HG02759 (cell line): ENCODE measurements around the gene PTGDR.

Experiments
- ATAC-seq: cut with Tn5 transposase; IDR thresholded peaks from one replicate; pipeline ENCODE4 v1.9.1; 2021; ENCODE audit warnings: mild to moderate bottlenecking, moderate library complexity; ENCODE audit not compliant: unreplicated experiment

Gene PTGDR, protein sequence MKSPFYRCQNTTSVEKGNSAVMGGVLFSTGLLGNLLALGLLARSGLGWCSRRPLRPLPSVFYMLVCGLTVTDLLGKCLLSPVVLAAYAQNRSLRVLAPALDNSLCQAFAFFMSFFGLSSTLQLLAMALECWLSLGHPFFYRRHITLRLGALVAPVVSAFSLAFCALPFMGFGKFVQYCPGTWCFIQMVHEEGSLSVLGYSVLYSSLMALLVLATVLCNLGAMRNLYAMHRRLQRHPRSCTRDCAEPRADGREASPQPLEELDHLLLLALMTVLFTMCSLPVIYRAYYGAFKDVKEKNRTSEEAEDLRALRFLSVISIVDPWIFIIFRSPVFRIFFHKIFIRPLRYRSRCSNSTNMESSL

DNA sequence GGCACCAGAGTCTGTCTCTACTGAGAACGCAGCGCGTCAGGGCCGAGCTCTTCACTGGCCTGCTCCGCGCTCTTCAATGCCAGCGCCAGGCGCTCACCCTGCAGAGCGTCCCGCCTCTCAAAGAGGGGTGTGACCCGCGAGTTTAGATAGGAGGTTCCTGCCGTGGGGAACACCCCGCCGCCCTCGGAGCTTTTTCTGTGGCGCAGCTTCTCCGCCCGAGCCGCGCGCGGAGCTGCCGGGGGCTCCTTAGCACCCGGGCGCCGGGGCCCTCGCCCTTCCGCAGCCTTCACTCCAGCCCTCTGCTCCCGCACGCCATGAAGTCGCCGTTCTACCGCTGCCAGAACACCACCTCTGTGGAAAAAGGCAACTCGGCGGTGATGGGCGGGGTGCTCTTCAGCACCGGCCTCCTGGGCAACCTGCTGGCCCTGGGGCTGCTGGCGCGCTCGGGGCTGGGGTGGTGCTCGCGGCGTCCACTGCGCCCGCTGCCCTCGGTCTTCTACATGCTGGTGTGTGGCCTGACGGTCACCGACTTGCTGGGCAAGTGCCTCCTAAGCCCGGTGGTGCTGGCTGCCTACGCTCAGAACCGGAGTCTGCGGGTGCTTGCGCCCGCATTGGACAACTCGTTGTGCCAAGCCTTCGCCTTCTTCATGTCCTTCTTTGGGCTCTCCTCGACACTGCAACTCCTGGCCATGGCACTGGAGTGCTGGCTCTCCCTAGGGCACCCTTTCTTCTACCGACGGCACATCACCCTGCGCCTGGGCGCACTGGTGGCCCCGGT is at the start of gene PTGDR:
Gene PTGDR (plus strand): TSS at position 198 of the 778 bp plus-strand sequence. CDS start 117 bp downstream, at position 315.
- ATAC-seq, result no peak

DNA sequence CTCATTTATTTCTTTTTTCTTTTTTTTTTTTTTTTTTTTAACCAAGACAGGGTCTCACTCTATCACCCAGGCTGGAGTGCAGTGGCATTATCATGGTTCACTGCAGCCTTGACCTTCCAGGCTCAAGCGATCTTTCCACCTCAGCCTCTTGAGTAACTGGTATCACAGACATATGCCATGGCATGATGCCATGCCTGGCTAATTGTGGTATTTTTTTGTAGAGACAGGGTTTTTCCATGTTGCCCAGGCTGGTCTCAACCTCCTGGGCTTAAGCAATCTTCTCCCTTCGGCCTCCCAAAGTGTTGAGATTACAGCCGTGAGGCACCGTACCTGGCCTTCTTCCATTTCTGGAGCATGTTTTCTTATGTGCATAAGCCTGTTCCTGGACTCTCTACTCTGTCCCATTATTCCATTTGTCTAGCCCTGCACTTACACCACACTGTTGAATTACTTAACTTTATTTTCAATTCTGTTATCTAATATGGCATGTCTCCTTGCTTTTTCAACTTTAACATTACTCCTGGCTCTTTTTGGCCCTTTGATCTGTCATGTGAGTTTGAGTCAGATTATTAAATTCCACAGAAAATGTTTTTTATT is 47.9 kb upstream of the PTGDR start:
- ATAC-seq, result no peak

DNA sequence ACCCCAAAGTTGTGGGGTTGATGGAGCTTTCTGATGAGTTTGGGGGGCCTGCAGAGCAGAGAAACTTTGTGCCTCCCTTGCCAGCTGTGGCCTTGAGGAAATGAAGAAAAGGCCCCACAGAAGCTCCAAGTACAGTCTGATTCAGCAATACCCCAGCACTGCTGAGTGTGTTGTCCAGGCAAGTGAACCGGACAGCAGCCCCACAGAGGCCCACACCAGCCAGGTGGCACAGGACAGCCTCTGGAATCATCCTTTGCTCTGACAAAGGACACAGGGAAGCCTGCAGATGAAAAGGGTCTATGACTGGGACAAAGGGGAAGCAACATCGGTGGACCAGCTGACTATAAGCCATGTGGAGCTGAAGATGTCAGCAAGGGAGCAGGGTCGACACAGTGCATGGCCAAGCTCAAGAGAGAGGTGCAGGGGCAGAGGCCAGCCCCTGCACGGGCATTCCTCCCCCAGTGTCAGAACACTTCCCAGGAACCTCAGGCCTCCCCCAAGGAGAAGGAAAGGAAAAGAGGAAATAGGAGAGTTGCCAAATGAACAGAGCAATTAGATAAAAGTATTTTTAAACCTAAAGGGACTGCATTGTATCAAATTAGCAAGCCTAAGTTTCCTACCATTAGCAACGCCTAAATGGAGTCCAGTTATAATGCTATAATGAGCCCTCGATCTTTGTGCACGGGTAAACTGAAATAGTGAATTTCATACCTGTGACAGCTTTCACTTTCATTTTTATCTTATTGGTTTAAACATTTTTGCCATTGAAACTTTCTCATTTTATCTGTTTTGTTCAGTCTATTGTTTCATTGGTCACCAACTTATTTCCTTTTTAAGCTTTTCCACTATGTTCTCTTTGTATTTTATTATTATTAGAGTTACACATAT is 46.3 kb upstream of the PTGDR start:
- ATAC-seq, result no peak

DNA sequence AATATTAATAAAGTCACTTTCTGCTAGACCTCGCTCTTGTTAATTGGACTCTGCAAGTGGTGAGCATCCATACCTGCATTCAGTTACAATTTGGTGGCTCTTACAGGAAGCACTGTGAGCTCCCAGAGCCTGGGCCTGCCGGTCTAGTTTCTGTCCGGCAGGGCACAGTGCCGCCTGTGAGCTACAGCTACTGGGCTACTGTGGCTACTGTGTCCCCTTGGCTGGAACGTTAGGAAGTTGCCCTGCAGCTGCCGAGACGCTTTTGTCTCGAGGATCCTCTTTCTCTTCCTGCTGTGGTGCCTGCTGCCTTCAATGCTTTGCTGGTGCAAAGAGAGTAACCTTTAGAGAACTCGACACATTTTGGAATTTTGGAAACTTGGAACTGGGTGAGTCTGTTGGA is 44.6 kb upstream of the PTGDR start:
- no peak for ATAC-seq

DNA sequence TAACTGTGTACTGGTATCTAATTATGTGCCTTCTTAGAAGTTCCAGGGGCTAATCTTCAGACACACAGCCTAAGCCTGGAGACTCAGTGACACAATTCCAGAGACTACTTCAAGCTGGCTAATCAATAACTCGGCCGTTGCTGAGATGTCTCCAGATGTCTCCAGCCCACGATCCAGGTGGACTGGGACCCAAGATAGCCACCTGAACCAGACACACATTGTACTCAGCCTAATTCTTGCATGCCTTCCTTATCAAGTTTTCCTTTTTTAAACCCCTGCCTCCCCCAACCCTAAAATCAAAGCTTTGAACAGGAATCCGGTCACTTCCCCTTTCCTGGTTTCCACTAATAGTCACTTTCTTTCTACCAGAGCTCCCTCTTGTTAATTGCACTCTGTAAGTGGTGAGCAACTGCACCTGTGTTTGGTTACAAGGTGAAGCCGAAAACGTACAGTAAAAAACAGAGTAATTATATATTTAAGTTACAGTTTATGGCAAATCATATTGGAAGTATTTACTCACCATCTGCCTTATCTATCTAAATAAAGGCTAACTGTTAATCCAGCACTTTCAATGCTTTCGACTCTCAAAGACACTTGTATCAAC is 39.8 kb upstream of the PTGDR start:
- no peak for ATAC-seq

DNA sequence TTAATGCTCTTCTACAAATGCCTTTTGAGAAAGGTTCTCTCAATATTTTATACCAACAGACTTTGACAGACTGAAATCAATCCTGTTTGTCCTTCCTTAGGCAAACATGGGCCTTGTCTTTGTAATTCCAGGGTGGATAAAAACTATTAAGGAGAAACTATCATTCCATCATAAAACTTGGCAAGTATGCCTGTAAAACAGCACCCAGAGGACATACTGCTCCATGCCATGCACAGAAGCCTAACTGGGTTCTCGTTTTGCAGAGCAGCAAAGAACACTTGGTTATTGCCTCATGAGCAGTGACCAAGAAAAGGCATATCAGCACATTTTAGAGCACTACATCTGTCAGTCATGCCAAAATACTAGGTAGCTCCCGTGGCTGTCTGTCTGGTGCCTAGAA is 33.8 kb upstream of the PTGDR start:
- no peak for ATAC-seq

DNA sequence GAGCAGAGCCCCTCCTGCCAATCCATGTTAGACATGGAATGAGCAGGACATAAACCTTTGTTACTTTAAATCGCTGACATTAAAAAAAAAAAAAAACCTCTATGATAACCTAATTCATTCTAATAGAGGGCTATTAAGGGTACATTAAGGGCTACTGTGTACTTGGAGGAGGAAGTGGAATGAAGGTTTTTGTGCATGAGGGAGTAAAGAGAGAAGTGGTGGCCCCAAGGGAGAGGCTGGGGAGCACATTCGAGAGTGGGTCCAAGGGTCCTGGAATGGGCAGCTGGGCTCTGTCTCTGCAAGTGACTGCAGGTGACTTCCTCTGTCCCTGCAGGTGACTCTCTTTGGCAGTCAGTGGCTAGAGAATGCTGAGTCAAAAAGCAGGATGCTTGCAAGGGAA is 32.1 kb upstream of the PTGDR start:
- no peak for ATAC-seq

DNA sequence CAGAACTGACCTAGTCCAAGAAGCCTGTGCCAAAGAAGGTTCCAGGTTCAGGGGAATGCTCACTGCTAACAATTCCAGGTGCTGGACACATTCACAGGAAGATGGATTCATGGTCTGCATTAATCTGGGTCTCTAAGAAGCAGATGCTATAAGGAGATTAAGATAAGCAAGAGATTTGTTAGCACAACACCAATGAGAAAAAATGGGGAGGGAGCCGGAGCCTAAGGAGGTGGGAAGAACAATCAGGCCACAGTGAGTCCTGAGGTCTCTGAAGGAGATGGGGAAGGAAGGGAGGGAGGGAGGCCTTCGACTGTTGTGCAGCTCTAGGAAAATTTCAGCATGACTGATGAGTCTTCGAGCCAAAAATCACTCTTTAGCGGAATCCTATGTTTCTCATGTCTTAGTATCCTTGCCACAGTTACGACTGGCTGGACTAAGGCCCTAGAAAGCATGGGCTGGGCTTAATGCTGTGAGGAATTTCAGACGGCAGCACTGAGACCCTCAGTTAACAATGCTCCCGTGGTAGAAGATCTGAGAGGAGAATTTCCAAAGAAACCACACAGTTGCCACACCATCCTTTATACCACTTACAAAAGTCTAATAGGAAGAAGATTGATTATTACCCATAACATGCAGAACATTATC is 31.5 kb upstream of the PTGDR start:
- no peak for ATAC-seq

DNA sequence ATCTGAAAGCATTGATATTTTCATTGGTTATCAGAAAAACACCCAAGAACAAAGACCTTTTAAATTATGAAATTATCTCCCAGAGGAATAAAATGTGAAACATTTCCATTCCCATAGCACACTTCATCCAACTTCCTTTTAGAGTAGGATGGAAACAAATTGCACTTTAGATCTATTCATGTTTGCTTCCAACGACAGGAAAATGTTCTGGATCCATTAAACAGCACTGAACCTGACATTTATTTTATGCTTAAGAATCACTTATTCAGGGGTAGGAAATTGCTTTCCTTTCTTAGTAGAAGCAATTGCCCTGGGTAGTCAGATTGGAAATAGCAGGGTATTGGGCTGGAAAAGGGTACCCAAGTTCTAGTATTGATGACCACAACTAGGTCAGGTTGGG is 28.8 kb upstream of the PTGDR start:
- no peak for ATAC-seq

DNA sequence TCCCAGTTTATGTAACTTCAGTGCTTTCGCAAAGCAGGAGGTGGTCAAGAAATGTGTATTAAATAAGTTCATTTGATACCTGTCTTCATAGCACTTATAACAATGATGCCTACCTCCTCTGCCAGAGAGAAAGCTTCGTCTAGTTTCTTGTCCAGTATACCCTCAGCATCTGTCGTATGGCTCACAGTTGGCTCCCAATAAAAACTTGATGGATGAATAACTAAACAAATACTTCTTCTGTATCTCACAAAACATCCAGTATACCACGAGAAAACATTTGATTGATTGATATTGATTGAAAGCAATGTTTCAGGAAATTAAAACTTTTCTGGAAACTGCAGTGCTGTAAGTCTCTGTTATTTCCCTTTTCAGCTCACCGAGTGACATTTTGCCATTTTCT is 26.9 kb upstream of the PTGDR start:
- no peak for ATAC-seq

DNA sequence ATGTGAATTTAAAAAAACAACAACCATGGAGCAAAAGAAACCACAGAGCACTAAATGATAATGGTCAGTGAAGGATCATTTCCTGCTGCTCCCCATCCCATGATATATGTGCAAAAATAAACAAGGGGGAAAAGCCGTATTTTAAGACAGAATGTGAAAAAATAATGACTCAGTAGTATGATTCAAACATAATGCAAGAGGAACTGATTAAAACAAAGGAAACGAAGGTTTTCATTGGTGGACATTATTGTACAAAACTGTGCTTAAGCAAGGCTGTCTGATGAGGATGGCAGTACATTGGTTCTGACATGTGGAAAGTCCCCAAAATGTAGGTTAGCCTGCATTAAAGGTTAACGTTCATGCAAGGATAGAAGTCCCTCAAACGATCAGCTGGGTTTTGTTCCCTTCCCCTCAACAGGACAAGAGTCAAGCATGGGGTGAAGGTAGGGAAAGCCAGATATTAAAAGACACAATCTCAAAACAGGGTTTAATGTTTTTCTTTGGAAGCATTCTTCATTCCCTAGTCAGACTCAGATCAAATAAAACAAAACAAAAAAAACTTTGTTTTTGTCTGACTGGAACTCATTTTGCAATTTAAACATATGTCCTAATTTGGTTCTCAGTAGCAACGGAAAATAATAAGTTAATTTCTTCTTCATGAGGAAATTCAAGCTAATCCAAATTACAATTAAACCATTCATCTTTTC is 26.3 kb upstream of the PTGDR start:
- ATAC-seq, result no peak

DNA sequence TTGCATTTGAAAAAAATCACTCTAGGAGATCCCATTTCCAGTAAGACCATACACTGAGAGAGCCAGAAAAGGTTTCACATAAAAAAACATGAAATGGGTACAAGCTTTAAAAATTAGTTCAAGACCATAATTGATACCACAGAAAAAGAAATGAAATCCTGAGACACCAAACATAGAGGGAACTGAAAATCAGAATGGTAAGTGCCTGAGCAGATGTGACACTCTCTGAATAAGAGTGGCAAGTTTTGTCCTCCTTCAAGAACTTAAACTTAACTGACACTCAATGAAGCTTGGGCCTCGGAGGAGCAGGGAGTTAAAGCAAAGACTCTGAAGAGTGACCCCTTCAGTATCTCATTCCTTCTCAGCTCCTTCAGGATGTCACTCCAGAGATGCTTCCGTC is 23.2 kb upstream of the PTGDR start:
- no peak for ATAC-seq

DNA sequence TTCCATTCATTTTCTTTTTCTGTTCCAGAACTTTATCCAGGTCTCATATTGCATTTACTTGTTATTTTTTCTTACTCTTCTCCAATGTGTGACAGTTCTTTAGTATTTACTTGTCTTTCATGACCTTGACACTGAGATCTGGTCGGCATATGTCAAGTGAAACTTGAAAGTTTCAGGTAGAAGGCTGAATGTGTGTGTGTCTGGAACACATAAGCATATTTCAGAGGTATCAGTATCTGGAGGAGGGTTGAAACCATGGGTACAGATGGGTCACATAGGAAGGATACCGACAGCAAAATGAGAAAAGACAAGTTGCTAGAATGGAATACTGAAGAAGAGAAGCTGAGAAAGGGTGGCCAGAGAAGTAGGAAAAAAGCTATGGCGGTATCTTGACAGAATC is 22.5 kb upstream of the PTGDR start:
- ATAC-seq, result no peak

DNA sequence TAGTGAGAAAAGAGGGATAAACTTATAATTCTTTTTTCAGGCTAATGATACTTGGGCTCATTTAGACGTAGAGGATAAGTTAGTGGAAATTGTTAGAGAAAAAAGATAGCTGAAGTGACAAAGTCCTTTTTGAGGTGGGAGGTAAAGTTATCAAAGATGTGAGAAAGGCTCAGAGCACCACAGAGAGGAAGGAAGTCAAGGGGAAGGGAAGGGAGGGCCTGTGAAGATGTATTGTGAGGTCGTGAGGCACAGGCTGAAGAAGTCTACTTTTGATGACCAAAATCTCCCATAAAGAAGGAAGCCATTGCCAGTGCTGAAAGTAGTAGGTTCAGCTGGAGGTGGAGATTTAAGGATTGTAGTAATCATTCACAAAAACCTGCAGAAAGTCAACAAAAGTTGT is 19.4 kb upstream of the PTGDR start:
- ATAC-seq, result no peak

DNA sequence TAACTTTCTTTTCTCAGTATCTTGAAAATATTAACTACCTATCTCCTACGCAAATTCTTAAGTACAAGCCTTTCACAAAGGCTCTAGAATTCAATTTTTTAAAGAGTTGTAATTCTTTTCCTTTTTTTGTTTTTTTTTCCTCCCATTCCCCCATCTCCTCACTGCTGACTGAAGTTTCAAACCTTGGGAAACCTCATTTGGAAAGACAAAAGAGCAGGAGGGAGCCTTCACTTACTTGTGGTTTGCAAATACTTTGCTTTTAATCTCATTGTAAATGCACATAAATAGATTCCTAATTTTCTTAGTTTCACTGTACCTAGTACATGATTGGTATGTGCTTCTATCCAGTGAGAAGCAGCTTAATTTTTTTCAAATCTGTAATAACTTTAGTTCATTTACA is 15.8 kb upstream of the PTGDR start:
- ATAC-seq, result no peak

DNA sequence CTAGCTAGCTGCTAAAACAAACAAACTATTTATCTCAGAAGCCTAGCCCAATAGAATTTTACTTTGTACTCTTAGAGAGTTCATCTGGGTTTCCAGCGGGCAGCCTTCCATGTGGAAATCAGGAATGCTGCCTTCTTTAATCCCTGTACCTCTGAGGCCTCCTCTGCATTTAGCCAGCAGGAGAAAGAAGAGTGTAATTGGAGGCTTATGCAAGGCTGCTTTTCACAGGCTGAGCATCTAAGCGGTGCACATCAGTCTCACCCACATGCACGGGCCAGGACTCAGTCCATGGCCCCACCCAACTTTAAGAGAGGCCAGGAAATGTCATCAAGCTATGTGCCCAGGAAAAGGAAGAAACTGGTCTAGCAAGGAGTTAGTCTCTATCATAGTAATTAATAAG is 14.0 kb upstream of the PTGDR start:
- ATAC-seq, result no peak

DNA sequence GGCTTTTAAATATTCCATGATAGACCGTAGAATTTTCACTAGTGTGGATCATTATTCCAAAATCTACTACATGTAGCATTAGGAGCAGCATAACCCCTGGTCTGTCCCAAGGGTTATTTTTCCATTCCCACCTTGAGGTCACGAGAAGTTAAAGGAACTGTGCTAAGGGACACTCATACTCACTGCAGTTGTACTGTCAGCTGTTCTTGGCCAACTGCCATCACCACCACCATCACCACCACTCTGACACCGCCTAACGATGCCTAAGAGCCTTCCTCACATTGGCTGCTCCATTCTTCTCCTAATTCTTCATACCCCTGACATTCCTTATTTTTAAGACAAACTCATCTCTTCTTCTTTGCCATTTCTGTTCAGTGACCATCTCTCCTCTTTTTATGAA is 13.4 kb upstream of the PTGDR start:
- ATAC-seq, result no peak

DNA sequence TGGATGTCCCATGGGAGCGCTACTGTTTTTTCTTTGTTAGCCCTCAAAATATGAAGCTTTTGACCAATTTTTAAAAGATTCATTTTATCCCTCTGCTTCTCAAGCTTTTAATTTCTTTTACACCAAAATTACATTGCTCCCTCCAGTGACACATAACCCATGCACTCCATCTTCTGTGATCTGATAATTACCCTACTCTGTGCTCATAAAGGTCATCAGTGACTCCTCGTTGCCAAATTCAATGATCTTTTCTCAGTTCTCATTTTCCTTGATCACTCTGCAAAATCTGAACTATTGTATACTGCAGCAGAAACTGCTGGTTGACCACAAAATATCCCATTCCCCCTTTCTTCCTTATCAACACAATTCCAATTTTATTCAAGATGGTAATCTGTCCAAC is 8.7 kb upstream of the PTGDR start:
- no peak for ATAC-seq

DNA sequence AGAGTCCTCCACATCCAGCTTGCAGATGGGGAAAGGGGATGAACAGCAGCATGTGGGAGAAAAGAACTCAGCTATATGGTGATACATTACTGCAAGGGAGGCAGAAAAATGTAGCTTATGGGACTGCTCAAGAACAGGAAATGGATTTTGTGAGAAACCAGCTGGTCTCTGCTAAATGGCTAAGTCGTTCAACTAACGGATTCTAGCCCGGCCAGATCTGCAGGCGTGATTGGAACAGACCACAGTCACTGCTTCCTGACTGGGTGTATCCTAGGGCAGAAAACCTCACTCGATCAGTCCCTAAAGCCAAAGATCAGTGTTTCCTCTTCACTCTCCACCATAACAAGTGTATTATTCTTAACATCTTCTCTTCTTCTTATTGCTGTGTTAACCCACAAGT is 8.1 kb upstream of the PTGDR start:
- ATAC-seq, result no peak

DNA sequence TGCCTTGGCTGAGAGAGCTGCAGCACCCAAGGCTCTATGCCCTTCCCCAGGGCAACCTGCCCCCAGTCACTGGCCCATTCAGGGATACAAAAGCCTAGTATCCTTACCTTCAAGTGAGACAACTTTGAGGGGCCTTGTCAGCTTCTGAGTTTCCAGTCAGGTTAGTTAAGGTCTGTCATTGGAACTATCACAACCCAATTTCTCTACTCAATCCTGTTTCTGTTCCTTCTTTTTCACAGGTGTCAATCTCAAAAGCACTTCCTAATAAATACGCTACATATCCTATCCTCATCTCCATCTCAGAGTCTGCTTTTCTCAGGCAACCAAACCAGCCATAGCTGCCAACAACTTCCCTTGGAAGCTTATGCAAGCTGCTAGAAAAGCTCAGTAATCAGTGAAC is 4.9 kb upstream of the PTGDR start:
- no peak for ATAC-seq
